H1 (cell line): ENCODE measurements around the gene C1QL2. TPM values are rescaled to one million over a fixed set of nuclear protein-coding genes. Genes with fewer than 3 reads are reported as not detected.

Experiments
- CTCF ChIA-PET: fragments of 300-600 bp; sonication (Branson Sonifier 250); formaldehyde crosslinking; loops from one replicate; lab custom pipeline; 2021; ENCODE audit not compliant: partially characterized antibody; lab: Charles Lee
- POLR2A ChIA-PET: fragments of 300-600 bp; sonication (Branson Sonifier 250); formaldehyde crosslinking; loops from one replicate; lab custom pipeline; 2021; ENCODE audit warnings: inconsistent platforms; ENCODE audit not compliant: partially characterized antibody; lab: Charles Lee
- DNase-seq, 2 experiments: peaks; one replicate each; pipeline versions ENCODE4 v3.0.0 to v3.0.0-alpha.2; 2010 to 2022; ENCODE audit warnings: low spot score in 2 of 2, low read depth in 1 of 2, mixed read lengths in 1 of 2
- FAIRE-seq: peaks from 2 replicates; lab custom pipeline; 2011; peaks lifted over from hg19 to GRCh38; lab: Jason Lieb, UNC
- H2AFZ ChIP-seq: 2 replicates; pipeline ENCODE4 v1.8.1; 2012; ENCODE audit warnings: low read length, inconsistent platforms
- H2AK5ac ChIP-seq: 2 replicates; pipeline ENCODE4 v1.6.1; 2013; ENCODE audit warnings: low read depth, low read length
- H2BK120ac ChIP-seq: replicated peaks from 2 replicates; pipeline ENCODE3; 2013; ENCODE audit warnings: low read depth, low read length, inconsistent platforms
- H2BK12ac ChIP-seq: 2 replicates; pipeline ENCODE4 v1.6.1; 2013; ENCODE audit warnings: low read depth, low read length
- H2BK15ac ChIP-seq: 2 replicates; pipeline ENCODE4 v1.6.1; 2013; ENCODE audit warnings: low read length
- H2BK20ac ChIP-seq: 2 replicates; pipeline ENCODE4 v1.6.1; 2013; ENCODE audit warnings: low read length
- H2BK5ac ChIP-seq: 2 replicates; pipeline ENCODE4 v1.6.1; 2013; ENCODE audit warnings: low read depth, low read length
- H3K14ac ChIP-seq: 2 replicates; pipeline ENCODE4 v1.6.1; 2013; ENCODE audit warnings: inconsistent platforms; ENCODE audit not compliant: insufficient read length
- H3K18ac ChIP-seq: 2 replicates; pipeline ENCODE4 v1.6.1; 2013; ENCODE audit warnings: low read length; ENCODE audit errors: extremely low read depth
- H3K23ac ChIP-seq: 2 replicates; pipeline ENCODE4 v1.6.1; 2013; ENCODE audit warnings: inconsistent platforms; ENCODE audit not compliant: insufficient read length
- H3K23me2 ChIP-seq: 2 replicates; pipeline ENCODE4 v1.6.1; 2013; ENCODE audit warnings: low read depth, low read length
- H3K27ac ChIP-seq: 2 replicates; pipeline ENCODE4 v1.6.1; 2011; ENCODE audit warnings: low read depth, low read length, inconsistent platforms
- H3K27me3 ChIP-seq, 4 experiments: replicated peaks in 1 of 4; 1 replicate in 1 of 4; 2 replicates in 3 of 4; pipeline versions ENCODE4 v1.6.1 to v1.8.1; 2011 to 2013; ENCODE audit warnings: low read length in 3 of 4, mild to moderate bottlenecking in 3 of 4, inconsistent platforms in 2 of 4, mixed read lengths in 2 of 4, moderate library complexity in 1 of 4; ENCODE audit not compliant: control insufficient read depth in 3 of 4, insufficient read depth in 3 of 4; ENCODE audit errors: extremely low read depth in 1 of 4
- H3K36me3 ChIP-seq, 4 experiments: 2 replicates each; pipeline versions ENCODE4 v1.6.1 to v1.8.1; 2011 to 2013; ENCODE audit warnings: mild to moderate bottlenecking in 4 of 4, low read length in 3 of 4, moderate library complexity in 2 of 4, control low read depth in 1 of 4, inconsistent platforms in 1 of 4; ENCODE audit not compliant: insufficient read depth in 4 of 4, control insufficient read depth in 2 of 4
- H3K4ac ChIP-seq: replicated peaks from 2 replicates; pipeline ENCODE3; 2013; ENCODE audit warnings: low read length, low read depth, mixed read lengths, inconsistent platforms; ENCODE audit not compliant: insufficient read length
- H3K4me1 ChIP-seq, 4 experiments: replicated peaks in 1 of 4; 1 replicate in 1 of 4; 2 replicates in 3 of 4; pipeline versions ENCODE4 v1.6.1 to v1.8.1; 2011 to 2013; ENCODE audit warnings: low read length in 3 of 4, inconsistent platforms in 2 of 4, mixed read lengths in 1 of 4; ENCODE audit not compliant: insufficient read depth in 4 of 4, control insufficient read depth in 3 of 4
- H3K4me2 ChIP-seq, 2 experiments: 2 replicates each; pipeline versions ENCODE4 v1.6.1 to v1.8.1; 2011 to 2013; ENCODE audit warnings: low read depth in 2 of 2, low read length in 2 of 2, control low read depth in 1 of 2, inconsistent platforms in 1 of 2, mild to moderate bottlenecking in 1 of 2; ENCODE audit not compliant: insufficient read depth in 1 of 2
- H3K4me3 ChIP-seq, 4 experiments: fragments of 200-600, 300-600 bp in 1 of 4; sonication (generic), shearing (Covaris generic), sonication (Bioruptor Twin) in 1 of 4; 2 replicates each; pipeline versions ENCODE4 v1.5.1 to v1.8.1; 2011 to 2016; ENCODE audit warnings: low read length in 4 of 4, low read depth in 3 of 4, control low read depth in 2 of 4, inconsistent platforms in 2 of 4, mild to moderate bottlenecking in 2 of 4, mixed read lengths in 1 of 4, moderate library complexity in 1 of 4; ENCODE audit not compliant: insufficient read depth in 2 of 4; ENCODE audit errors: extremely low read depth in 1 of 4
- H3K56ac ChIP-seq: replicated peaks from 2 replicates; pipeline ENCODE3; 2013; ENCODE audit warnings: low read depth, mild to moderate bottlenecking, mixed read lengths, low read length, inconsistent platforms; ENCODE audit not compliant: insufficient read length
- H3K79me1 ChIP-seq: 2 replicates; pipeline ENCODE4 v1.6.1; 2013; ENCODE audit warnings: low read depth, low read length, control low read depth
- H3K79me2 ChIP-seq, 2 experiments: 2 replicates each; pipeline versions ENCODE4 v1.6.1 to v1.8.1; 2012 to 2013; ENCODE audit warnings: low read length in 2 of 2, mild to moderate bottlenecking in 2 of 2, inconsistent platforms in 1 of 2; ENCODE audit not compliant: insufficient read depth in 2 of 2, control insufficient read depth in 1 of 2
- H3K9ac ChIP-seq, 4 experiments: replicated peaks in 1 of 4; 1 replicate in 1 of 4; 2 replicates in 3 of 4; pipeline versions ENCODE4 v1.6.1 to v1.8.1; 2011 to 2013; ENCODE audit warnings: low read depth in 3 of 4, low read length in 3 of 4, control low read depth in 2 of 4, mild to moderate bottlenecking in 2 of 4, moderate library complexity in 2 of 4, inconsistent platforms in 1 of 4; ENCODE audit errors: extremely low read depth in 1 of 4
- H3K9me3 ChIP-seq, 2 experiments: 2 replicates each; pipeline versions ENCODE4 v1.6.1 to v1.8.1; 2012 to 2013; ENCODE audit warnings: mild to moderate bottlenecking in 2 of 2, moderate library complexity in 2 of 2, control low read depth in 1 of 2, inconsistent platforms in 1 of 2, low read depth in 1 of 2, low read length in 1 of 2, mixed read lengths in 1 of 2; ENCODE audit not compliant: insufficient read depth in 2 of 2
- H4K20me1 ChIP-seq, 2 experiments: replicated peaks in 1 of 2; 2 replicates each; pipeline versions ENCODE3 to v1.8.1; 2011 to 2013; ENCODE audit warnings: inconsistent platforms in 2 of 2, low read length in 2 of 2, mild to moderate bottlenecking in 1 of 2; ENCODE audit not compliant: insufficient read depth in 2 of 2, control insufficient read depth in 1 of 2
- H4K5ac ChIP-seq: 2 replicates; pipeline ENCODE4 v1.6.1; 2013; ENCODE audit warnings: low read length, low read depth, mixed read lengths, inconsistent platforms; ENCODE audit not compliant: insufficient read length
- H4K8ac ChIP-seq: 2 replicates; pipeline ENCODE4 v1.8.0; 2013; ENCODE audit warnings: mild to moderate bottlenecking, moderate library complexity, low read length, inconsistent platforms; ENCODE audit not compliant: insufficient read depth; ENCODE audit errors: extremely low read depth
- H4K91ac ChIP-seq: replicated peaks from 2 replicates; pipeline ENCODE3; 2013; ENCODE audit warnings: low read length, mixed read lengths, inconsistent platforms; ENCODE audit not compliant: insufficient read length
- ATF2 ChIP-seq: IDR thresholded peaks from 2 replicates; pipeline ENCODE4 v1.6.1; 2012; ENCODE audit warnings: low read length, inconsistent platforms
- BACH1 ChIP-seq: IDR thresholded peaks from 2 replicates; pipeline ENCODE4 v1.6.1; 2012; ENCODE audit warnings: low read length, improper control_type of control experiment
- CHD1 ChIP-seq: IDR thresholded peaks from 2 replicates; pipeline ENCODE4 v1.6.1; 2012; ENCODE audit warnings: low read depth, low read length, improper control_type of control experiment
- GTF2F1 ChIP-seq: IDR thresholded peaks from 2 replicates; pipeline ENCODE4 v1.6.1; 2012; ENCODE audit warnings: low read depth, low read length, improper control_type of control experiment, borderline replicate concordance
- HDAC2 ChIP-seq, 2 experiments: fragments of 300-600 bp in 1 of 2; sonication (generic) in 1 of 2; IDR thresholded peaks; 2 replicates each; pipeline ENCODE4 v1.6.1; 2011 to 2012; ENCODE audit warnings: low read depth in 2 of 2, low read length in 2 of 2, mild to moderate bottlenecking in 2 of 2, moderate library complexity in 2 of 2, borderline replicate concordance in 1 of 2, inconsistent platforms in 1 of 2
- KDM1A ChIP-seq: fragments of 200-600, 300-600 bp; sonication (generic); IDR thresholded peaks from 2 replicates; pipeline ENCODE4 v1.7.1; 2016; ENCODE audit warnings: mild to moderate bottlenecking, low read length, borderline replicate concordance
- KDM4A ChIP-seq: IDR thresholded peaks from one replicate; pipeline ENCODE4 v1.7.1; 2012; ENCODE audit warnings: low read depth, mild to moderate bottlenecking, moderate library complexity, low read length, inconsistent platforms; ENCODE audit not compliant: severe bottlenecking
- MAFK ChIP-seq: IDR thresholded peaks from 2 replicates; pipeline ENCODE4 v1.6.1; 2012; ENCODE audit warnings: low read depth, mild to moderate bottlenecking, improper control_type of control experiment, low read length
- SIN3A ChIP-seq, 2 experiments: IDR thresholded peaks in 1 of 2; conservative IDR thresholded peaks in 1 of 2; 2 replicates each; pipeline ENCODE4 v1.6.1; 2011 to 2012; ENCODE audit warnings: low read length in 2 of 2, improper control_type of control experiment in 1 of 2, low read depth in 1 of 2, mild to moderate bottlenecking in 1 of 2
- SP4 ChIP-seq: IDR thresholded peaks from 2 replicates; pipeline ENCODE4 v1.6.1; 2012; ENCODE audit warnings: low read length, inconsistent platforms
- SRF ChIP-seq: IDR thresholded peaks from 2 replicates; pipeline ENCODE4 v1.6.1; 2011; ENCODE audit warnings: mild to moderate bottlenecking, low read depth, low read length, moderate library complexity
- TEAD4 ChIP-seq: IDR thresholded peaks from 2 replicates; pipeline ENCODE4 v1.6.1; 2012; ENCODE audit warnings: low read depth, low read length, inconsistent platforms, mixed read lengths
- WGBS, 2 experiments: shearing (Covaris generic) in 1 of 2; methylation state at CpG; one replicate each; pipeline versions ENCODE4 v1.1.6 to v1.1.7; 2013 to 2015; ENCODE audit warnings: low lambda C conversion rate in 2 of 2, mixed read lengths in 2 of 2, inconsistent platforms in 1 of 2, low coverage in 1 of 2, missing lambda C conversion rate in 1 of 2; ENCODE audit not compliant: insufficient replicate concordance in 2 of 2, insufficient coverage in 1 of 2, insufficient read length in 1 of 2; ENCODE audit errors: extremely low coverage in 1 of 2, missing lambda C conversion rate in 1 of 2; 5-methylcytosine and 5-hydroxymethylcytosine counted together
- polyA plus RNA-seq, 7 experiments: library from polyadenylated mRNA; depleted of rRNA in 3 of 7; stranded (reverse) in 5 of 7; unstranded in 2 of 7; fragments of >200 nt in 5 of 7; fragments of 200-250 nt in 2 of 7; gene quantifications; 1 replicate in 5 of 7; 2 replicates in 1 of 7; 4 replicates in 1 of 7; pipeline versions ENCODE4 v1.2.1 to v1.2.3, GENCODE V29; 2011 to 2013; ENCODE audit warnings: missing spikeins in 2 of 7, mixed read lengths in 2 of 7
- total RNA-seq: library from RNA; stranded (reverse); fragmentation: NEBNext Ultra II Directional; extraction: Animal tissue kit (Norgen Biotek cat#: 25700); gene quantifications from 2 replicates; pipeline ENCODE4 v1.2.1, GENCODE V29; 2021

The C1QL2 gene
- total and polyA plus RNA-seq, 2 of the 8 experiments (the other 6 are each of a cell fraction or from before 2014, with no cell fraction given), result 0.80 to 0.88 TPM

- no peak overlapping the region for H3K27ac ChIP-seq
- no peaks in the 10 kb centered on the region for H3K79me1 ChIP-seq
- H3K4me1 ChIP-seq, result no peaks in the 10 kb centered on the region; a peak in 1 of 7 replicates
- H2BK5ac ChIP-seq, result no peak overlapping the region
- no peaks in the 10 kb centered on the region for H4K20me1 ChIP-seq
- H3K56ac ChIP-seq, result no peak overlapping the region
- no peak overlapping the region for H3K4me3 ChIP-seq
- FAIRE-seq, result no peak
- H3K27me3 ChIP-seq, result no peaks in the 10 kb centered on the region
- no peak for DNase-seq
- WGBS, 2 experiments, result 93% methylated on average over 2 of the region's 2 CpGs; no CpG with 5 or more reads in 1 of the 2 experiments
- no peak overlapping the region for H2AFZ ChIP-seq
- no peak overlapping the region for H3K23ac ChIP-seq
- ChIA-PET CTCF (interaction anchor here (0.7 to 1.6 kb wide), 7 partner anchors 14 to 297 kb away, joined by 3 to 4 read pairs (median 3); no protein-coding TSS in a partner anchor), POLR2A (interaction anchor here (1.2 kb wide), 1 partner anchor 14 kb away, joined by 3 read pairs; no protein-coding TSS in a partner anchor)
- no peaks in the 10 kb centered on the region for H3K23me2 ChIP-seq
- H2BK15ac ChIP-seq, result no peak overlapping the region
- no peak overlapping the region for H3K14ac ChIP-seq
- no peaks in the 10 kb centered on the region; a peak in 1 of 4 replicates for H3K9me3 ChIP-seq
- H4K8ac ChIP-seq, result no peak overlapping the region
- H4K5ac ChIP-seq, result no peak overlapping the region
- H3K79me2 ChIP-seq, result no peaks in the 10 kb centered on the region
- 0 out of 2 replicates have a peak overlapping the region, but pooled peaks have one; percentile 32 for H2BK20ac ChIP-seq
- no peak overlapping the region for H3K4ac ChIP-seq
- no peak overlapping the region for H3K9ac ChIP-seq
- H3K4me2 ChIP-seq, result no peak overlapping the region
- no peak overlapping the region for H2AK5ac ChIP-seq
- no peak overlapping the region for H2BK120ac ChIP-seq
- H3K36me3 ChIP-seq, result no peaks in the 10 kb centered on the region
- no peak overlapping the region for H3K18ac ChIP-seq
- no peak overlapping the region for H4K91ac ChIP-seq
- no peak overlapping the region for H2BK12ac ChIP-seq
- no peak for TF ChIP-seq GTF2F1
- no peak for TF ChIP-seq HDAC2 (IDR thresholded peaks at IDR 0.05; ENCODE audit: borderline replicate concordance in 1 of 2, low read depth in 2 of 2, low read length in 2 of 2)
- no peak for TF ChIP-seq SIN3A (conservative IDR thresholded peaks at IDR 0.05 in 1 of 2, IDR thresholded peaks at IDR 0.05 in 1 of 2; ENCODE audit: low read depth in 1 of 2, low read length in 2 of 2)
- TF ChIP-seq TEAD4, result no peak
- TF ChIP-seq ATF2, result no peak
- no peak for TF ChIP-seq MAFK
- TF ChIP-seq SRF, result no peak
- no peak for TF ChIP-seq KDM4A
- no peak for TF ChIP-seq CHD1
- TF ChIP-seq BACH1, result no peak
- no peak for TF ChIP-seq KDM1A
- TF ChIP-seq SP4, result no peak
Measured at GRCh38 chr2:119179202-119179601, 20.7 kb upstream of the C1QL2 start.
